Measurements from ENCODE around the gene PIK3CB. TPM values are rescaled to one million over a fixed set of nuclear protein-coding genes. Genes with fewer than 3 reads are reported as not detected.
"Not testable (repeated sequence)": the region's sequence is repeated elsewhere in the genome, so short reads cannot be mapped to it uniquely, and the experiment has no call there.

PIK3CB gene
- total and polyA plus RNA-seq, 10 of the 15 experiments (the other 5 are each of a cell fraction or from before 2014, with no cell fraction given): 5.0 to 18.4 (median 10.4) TPM

DNA sequence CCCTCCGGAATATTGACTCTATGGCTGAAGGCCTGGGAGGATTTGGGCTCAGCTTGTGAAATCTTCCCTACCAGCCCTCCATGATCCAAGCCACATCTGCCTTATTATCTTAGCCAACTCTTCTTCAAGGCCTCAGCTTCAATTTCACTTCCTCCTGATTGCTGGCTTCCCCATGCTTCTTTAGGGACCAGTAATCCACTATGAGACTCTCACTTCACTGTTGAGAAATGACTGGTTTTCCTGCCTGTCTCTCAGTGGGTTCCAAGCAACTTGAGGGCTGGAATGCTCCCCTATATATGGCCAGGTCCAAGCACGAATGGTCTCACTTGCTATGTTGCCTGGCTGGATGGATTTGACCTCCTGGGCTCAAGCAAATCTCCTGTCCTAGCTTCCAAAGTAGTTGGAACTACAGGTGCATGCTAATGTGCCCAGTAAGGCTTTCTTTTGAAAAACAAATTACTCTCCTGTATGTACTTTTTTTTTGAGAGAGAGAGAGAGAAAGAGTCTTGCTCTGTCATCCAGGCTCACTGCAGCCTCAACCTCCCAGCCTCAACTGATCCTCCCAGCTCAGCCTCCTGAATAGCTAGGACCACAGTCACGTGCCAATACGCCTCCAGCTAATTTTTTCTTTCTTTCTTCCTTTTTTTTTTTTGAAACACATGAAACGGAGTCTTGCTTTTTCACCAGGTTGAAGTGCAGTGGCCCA, 7.9 kb upstream of the PIK3CB start (continued):
- TF ChIP-seq, protein P1, sequence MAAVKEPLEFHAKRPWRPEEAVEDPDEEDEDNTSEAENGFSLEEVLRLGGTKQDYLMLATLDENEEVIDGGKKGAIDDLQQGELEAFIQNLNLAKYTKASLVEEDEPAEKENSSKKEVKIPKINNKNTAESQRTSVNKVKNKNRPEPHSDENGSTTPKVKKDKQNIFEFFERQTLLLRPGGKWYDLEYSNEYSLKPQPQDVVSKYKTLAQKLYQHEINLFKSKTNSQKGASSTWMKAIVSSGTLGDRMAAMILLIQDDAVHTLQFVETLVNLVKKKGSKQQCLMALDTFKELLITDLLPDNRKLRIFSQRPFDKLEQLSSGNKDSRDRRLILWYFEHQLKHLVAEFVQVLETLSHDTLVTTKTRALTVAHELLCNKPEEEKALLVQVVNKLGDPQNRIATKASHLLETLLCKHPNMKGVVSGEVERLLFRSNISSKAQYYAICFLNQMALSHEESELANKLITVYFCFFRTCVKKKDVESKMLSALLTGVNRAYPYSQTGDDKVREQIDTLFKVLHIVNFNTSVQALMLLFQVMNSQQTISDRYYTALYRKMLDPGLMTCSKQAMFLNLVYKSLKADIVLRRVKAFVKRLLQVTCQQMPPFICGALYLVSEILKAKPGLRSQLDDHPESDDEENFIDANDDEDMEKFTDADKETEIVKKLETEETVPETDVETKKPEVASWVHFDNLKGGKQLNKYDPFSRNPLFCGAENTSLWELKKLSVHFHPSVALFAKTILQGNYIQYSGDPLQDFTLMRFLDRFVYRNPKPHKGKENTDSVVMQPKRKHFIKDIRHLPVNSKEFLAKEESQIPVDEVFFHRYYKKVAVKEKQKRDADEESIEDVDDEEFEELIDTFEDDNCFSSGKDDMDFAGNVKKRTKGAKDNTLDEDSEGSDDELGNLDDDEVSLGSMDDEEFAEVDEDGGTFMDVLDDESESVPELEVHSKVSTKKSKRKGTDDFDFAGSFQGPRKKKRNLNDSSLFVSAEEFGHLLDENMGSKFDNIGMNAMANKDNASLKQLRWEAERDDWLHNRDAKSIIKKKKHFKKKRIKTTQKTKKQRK (IDR thresholded peaks at IDR 0.05; ENCODE audit: low read depth, low read length): no peak
- TF ChIP-seq WRNIP1 (IDR thresholded peaks at IDR 0.05; ENCODE audit: borderline replicate concordance, low read depth, low read length) (no peak), POU2F2 (IDR thresholded peaks at IDR 0.05; ENCODE audit: borderline replicate concordance, low read depth, low read length) (no peak), SP1 (IDR thresholded peaks at IDR 0.05; ENCODE audit: low read depth, low read length) (no peak), IKZF2 (IDR thresholded peaks at IDR 0.05) (peak; percentile 92 to 93), EP300 (IDR thresholded peaks at IDR 0.05; ENCODE audit: borderline replicate concordance in 1 of 2, control insufficient read depth in 1 of 2, low read depth in 2 of 2, low read length in 2 of 2) (peak in 1 of 2 experiments; percentile 70; a peak in 1 of 4 replicates), TBL1XR1 (IDR thresholded peaks at IDR 0.05; ENCODE audit: low read depth, low read length) (no peak), SMC3 (IDR thresholded peaks at IDR 0.05; ENCODE audit: borderline replicate concordance, low read length) (no peak)
- TF ChIP-seq, protein P2, sequence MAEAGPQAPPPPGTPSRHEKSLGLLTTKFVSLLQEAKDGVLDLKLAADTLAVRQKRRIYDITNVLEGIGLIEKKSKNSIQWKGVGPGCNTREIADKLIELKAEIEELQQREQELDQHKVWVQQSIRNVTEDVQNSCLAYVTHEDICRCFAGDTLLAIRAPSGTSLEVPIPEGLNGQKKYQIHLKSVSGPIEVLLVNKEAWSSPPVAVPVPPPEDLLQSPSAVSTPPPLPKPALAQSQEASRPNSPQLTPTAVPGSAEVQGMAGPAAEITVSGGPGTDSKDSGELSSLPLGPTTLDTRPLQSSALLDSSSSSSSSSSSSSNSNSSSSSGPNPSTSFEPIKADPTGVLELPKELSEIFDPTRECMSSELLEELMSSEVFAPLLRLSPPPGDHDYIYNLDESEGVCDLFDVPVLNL (IDR thresholded peaks at IDR 0.05; ENCODE audit: low read depth, low read length): no peak
- TF ChIP-seq, protein P3, sequence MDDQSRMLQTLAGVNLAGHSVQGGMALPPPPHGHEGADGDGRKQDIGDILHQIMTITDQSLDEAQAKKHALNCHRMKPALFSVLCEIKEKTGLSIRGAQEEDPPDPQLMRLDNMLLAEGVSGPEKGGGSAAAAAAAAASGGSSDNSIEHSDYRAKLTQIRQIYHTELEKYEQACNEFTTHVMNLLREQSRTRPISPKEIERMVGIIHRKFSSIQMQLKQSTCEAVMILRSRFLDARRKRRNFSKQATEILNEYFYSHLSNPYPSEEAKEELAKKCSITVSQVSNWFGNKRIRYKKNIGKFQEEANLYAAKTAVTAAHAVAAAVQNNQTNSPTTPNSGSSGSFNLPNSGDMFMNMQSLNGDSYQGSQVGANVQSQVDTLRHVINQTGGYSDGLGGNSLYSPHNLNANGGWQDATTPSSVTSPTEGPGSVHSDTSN (IDR thresholded peaks at IDR 0.05; ENCODE audit: insufficient replicate concordance, low read depth, low read length): peak; percentile 58

DNA sequence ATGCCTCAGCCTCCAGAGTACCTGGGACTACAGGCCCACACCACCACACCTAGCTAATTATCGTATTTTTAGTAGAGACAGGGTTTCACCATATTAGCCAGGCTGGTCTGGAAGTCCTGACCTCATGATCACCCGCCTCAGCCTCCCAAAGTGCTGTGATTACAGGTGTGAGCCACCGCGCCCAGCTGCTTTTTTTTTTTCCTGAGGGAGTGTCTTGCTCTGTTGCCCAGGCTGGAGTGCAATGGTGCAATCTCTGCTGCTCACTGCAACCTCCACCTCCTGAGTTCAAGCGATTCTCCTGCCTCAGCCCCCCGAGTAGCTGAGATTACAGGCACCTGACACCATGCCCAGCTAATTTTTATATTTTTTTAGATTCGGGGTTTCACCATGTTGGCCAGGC, 3.7 kb upstream of the PIK3CB start:
- CTCF ChIA-PET; POLR2A ChIA-PET; H3K4me3 ChIP-seq; H3K27me3 ChIP-seq (replicated peaks in 1 of 2; ENCODE audit: control insufficient read depth in 2 of 2, insufficient read depth in 2 of 2, low read length in 1 of 2); ATAC-seq; H4K20me1 ChIP-seq (ENCODE audit: control insufficient read depth, insufficient read depth); FAIRE-seq; H3K36me3 ChIP-seq (ENCODE audit: control insufficient read depth in 2 of 2, insufficient read depth in 2 of 2, low read length in 1 of 2); H2AFZ ChIP-seq (ENCODE audit: control insufficient read depth, low read depth, low read length); H3K4me2 ChIP-seq (ENCODE audit: control insufficient read depth, insufficient read depth); in situ Hi-C loops (cut with MboI); BruUV-seq (replicated peaks); H3K9ac ChIP-seq (ENCODE audit: control insufficient read depth, insufficient read depth, low read length); H3K27ac ChIP-seq (ENCODE audit: control insufficient read depth, insufficient read depth); H3K9me3 ChIP-seq (replicated peaks; ENCODE audit: control insufficient read depth, insufficient read depth, low read length); DNase-seq (ENCODE audit: low read depth, low spot score): not testable (repeated sequence)
- 81% methylated on average over 7 of the region's 7 CpGs for WGBS (ENCODE audit: insufficient coverage, insufficient replicate concordance, low lambda C conversion rate, missing lambda C conversion rate)
- intact Hi-C loops (cut with micrococcal nuclease; ENCODE audit: unreplicated experiment): loop anchor here (5.0 to 10.0 kb wide), 2 partner anchors 124 to 246 kb away; partner anchors contain the start of gene CEP70
- H3K79me2 ChIP-seq (ENCODE audit: control insufficient read depth, insufficient read depth, low read length): peaks cover 12% of the 10 kb centered on the region
- SMC1A ChIA-PET (ENCODE audit: uncharacterized antibody, unreplicated experiment): interaction anchor here (0.9 kb wide), 1 partner anchor 77 kb away, joined by 5 read pairs; no protein-coding TSS in a partner anchor
- H3K4me1 ChIP-seq (ENCODE audit: control insufficient read depth, insufficient read depth, low read length): peaks cover 18% of the 10 kb centered on the region
- RAD21 ChIA-PET (ENCODE audit: unreplicated experiment): interaction anchor here (1.7 kb wide), 1 partner anchor 244 kb away, joined by 3 read pairs; the partner anchor contains the start of gene CEP70
